ENCODE results near the gene SEL1L2. TPM values are rescaled to one million over a fixed set of nuclear protein-coding genes. Genes with fewer than 3 reads are reported as not detected.

The SEL1L2 gene
- polyA plus RNA-seq (2013, experiment 1 of 2): not detected
- not detected for polyA plus RNA-seq (2013, experiment 2 of 2)

- Histone ChIP-seq H3K9me3 (ENCODE audit: control insufficient read depth, low read length) (peaks cover 9% of the 10 kb centered on the region), H3K4me1 (ENCODE audit: control insufficient read depth, insufficient read depth, low read length, poor library complexity, severe bottlenecking) (no peaks in the 10 kb centered on the region), H3K36me3 (ENCODE audit: control insufficient read depth, insufficient read depth, low read length) (no peaks in the 10 kb centered on the region), H3K4me3 (ENCODE audit: extremely low read depth, insufficient read depth, low read length, poor library complexity, severe bottlenecking) (no peak within 1 kb of the TSS), H3K27ac (ENCODE audit: low read depth, low read length, severe bottlenecking) (no peak within 1 kb of the TSS)
- 30 to 59% methylated on average over 1 to 5 of the region's 5 CpGs for WGBS, 2 experiments (ENCODE audit: insufficient coverage in 2 of 2)
Measured at GRCh38 chr20:13990465-13990864, at the start of gene SEL1L2. Gene SEL1L2, minus strand, starts transcription at chr20:13990614. Its CDS starts 80 bp downstream, at chr20:13990534.

- 85 to 100% methylated on average over 4 of the region's 7 CpGs for WGBS, 2 experiments (ENCODE audit: insufficient coverage in 2 of 2)
- Histone ChIP-seq H3K4me3 (ENCODE audit: extremely low read depth, insufficient read depth, low read length, poor library complexity, severe bottlenecking) (no peak overlapping the region), H3K4me1 (ENCODE audit: control insufficient read depth, insufficient read depth, low read length, poor library complexity, severe bottlenecking) (no peaks in the 10 kb centered on the region), H3K27ac (ENCODE audit: low read depth, low read length, severe bottlenecking) (no peak overlapping the region), H3K9me3 (ENCODE audit: control insufficient read depth, low read length) (no peaks in the 10 kb centered on the region), H3K36me3 (ENCODE audit: control insufficient read depth, insufficient read depth, low read length) (no peaks in the 10 kb centered on the region)
Measured at GRCh38 chr20:14036567-14036966, 46.2 kb upstream of the SEL1L2 start.

GRCh38 chr20:14033310-14033709 lies 42.9 kb upstream of the SEL1L2 start:
- H3K27ac ChIP-seq (ENCODE audit: low read depth, low read length, severe bottlenecking): no peak overlapping the region
- H3K4me3 ChIP-seq (ENCODE audit: extremely low read depth, insufficient read depth, low read length, poor library complexity, severe bottlenecking): no peak overlapping the region
- no peaks in the 10 kb centered on the region for H3K36me3 ChIP-seq (ENCODE audit: control insufficient read depth, insufficient read depth, low read length)
- H3K4me1 ChIP-seq (ENCODE audit: control insufficient read depth, insufficient read depth, low read length, poor library complexity, severe bottlenecking): no peaks in the 10 kb centered on the region
- H3K9me3 ChIP-seq (ENCODE audit: control insufficient read depth, low read length): no peaks in the 10 kb centered on the region
- WGBS, 2 experiments (ENCODE audit: insufficient coverage in 2 of 2): no CpG with 5 or more reads among the region's 1 CpG

- no peaks in the 10 kb centered on the region for H3K4me1 ChIP-seq (ENCODE audit: control insufficient read depth, insufficient read depth, low read length, poor library complexity, severe bottlenecking)
- WGBS, 2 experiments (ENCODE audit: insufficient coverage in 2 of 2): 86% methylated on average over 1 of the region's 1 CpG; no CpG with 5 or more reads in 1 of the 2 experiments
- no peaks in the 10 kb centered on the region for H3K9me3 ChIP-seq (ENCODE audit: control insufficient read depth, low read length)
- H3K4me3 ChIP-seq (ENCODE audit: extremely low read depth, insufficient read depth, low read length, poor library complexity, severe bottlenecking): no peak overlapping the region
- H3K27ac ChIP-seq (ENCODE audit: low read depth, low read length, severe bottlenecking): no peak overlapping the region
- H3K36me3 ChIP-seq (ENCODE audit: control insufficient read depth, insufficient read depth, low read length): no peaks in the 10 kb centered on the region
Measured at GRCh38 chr20:14030991-14031390, 40.6 kb upstream of the SEL1L2 start.

GRCh38 chr20:14012671-14013070 lies 22.3 kb upstream of the SEL1L2 start:
- H3K36me3 ChIP-seq (ENCODE audit: control insufficient read depth, insufficient read depth, low read length): no peaks in the 10 kb centered on the region
- no peaks in the 10 kb centered on the region for H3K4me1 ChIP-seq (ENCODE audit: control insufficient read depth, insufficient read depth, low read length, poor library complexity, severe bottlenecking)
- H3K4me3 ChIP-seq (ENCODE audit: extremely low read depth, insufficient read depth, low read length, poor library complexity, severe bottlenecking): no peak overlapping the region
- H3K27ac ChIP-seq (ENCODE audit: low read depth, low read length, severe bottlenecking): no peak overlapping the region
- no peaks in the 10 kb centered on the region for H3K9me3 ChIP-seq (ENCODE audit: control insufficient read depth, low read length)
- 83 to 100% methylated on average over 2 of the region's 3 CpGs for WGBS, 2 experiments (ENCODE audit: insufficient coverage in 2 of 2)

- H3K36me3 ChIP-seq (ENCODE audit: control insufficient read depth, insufficient read depth, low read length): no peaks in the 10 kb centered on the region
- no peak overlapping the region for H3K4me3 ChIP-seq (ENCODE audit: extremely low read depth, insufficient read depth, low read length, poor library complexity, severe bottlenecking)
- H3K27ac ChIP-seq (ENCODE audit: low read depth, low read length, severe bottlenecking): no peak overlapping the region
- WGBS, 2 experiments (ENCODE audit: insufficient coverage in 2 of 2): 100% methylated on average over 1 of the region's 2 CpGs; no CpG with 5 or more reads in 1 of the 2 experiments
- no peaks in the 10 kb centered on the region for H3K9me3 ChIP-seq (ENCODE audit: control insufficient read depth, low read length)
- no peaks in the 10 kb centered on the region for H3K4me1 ChIP-seq (ENCODE audit: control insufficient read depth, insufficient read depth, low read length, poor library complexity, severe bottlenecking)
Measured at GRCh38 chr20:14009208-14009607, 18.8 kb upstream of the SEL1L2 start.

GRCh38 chr20:14005996-14006395 lies 15.6 kb upstream of the SEL1L2 start:
- no peaks in the 10 kb centered on the region for H3K36me3 ChIP-seq (ENCODE audit: control insufficient read depth, insufficient read depth, low read length)
- WGBS, 2 experiments (ENCODE audit: insufficient coverage in 2 of 2): 67 to 94% methylated on average over 2 to 3 of the region's 4 CpGs
- H3K4me1 ChIP-seq (ENCODE audit: control insufficient read depth, insufficient read depth, low read length, poor library complexity, severe bottlenecking): no peaks in the 10 kb centered on the region
- no peak overlapping the region for H3K4me3 ChIP-seq (ENCODE audit: extremely low read depth, insufficient read depth, low read length, poor library complexity, severe bottlenecking)
- no peaks in the 10 kb centered on the region for H3K9me3 ChIP-seq (ENCODE audit: control insufficient read depth, low read length)
- no peak overlapping the region for H3K27ac ChIP-seq (ENCODE audit: low read depth, low read length, severe bottlenecking)

- Histone ChIP-seq H3K9me3 (ENCODE audit: control insufficient read depth, low read length) (no peaks in the 10 kb centered on the region), H3K4me1 (ENCODE audit: control insufficient read depth, insufficient read depth, low read length, poor library complexity, severe bottlenecking) (no peaks in the 10 kb centered on the region), H3K36me3 (ENCODE audit: control insufficient read depth, insufficient read depth, low read length) (no peaks in the 10 kb centered on the region), H3K27ac (ENCODE audit: low read depth, low read length, severe bottlenecking) (no peak overlapping the region), H3K4me3 (ENCODE audit: extremely low read depth, insufficient read depth, low read length, poor library complexity, severe bottlenecking) (no peak overlapping the region)
- no CpG with 5 or more reads among the region's 1 CpG for WGBS, 2 experiments (ENCODE audit: insufficient coverage in 2 of 2)
Measured at GRCh38 chr20:14000917-14001316, 10.5 kb upstream of the SEL1L2 start.

GRCh38 chr20:13996265-13996664 lies 5.9 kb upstream of the SEL1L2 start:
- H3K4me3 ChIP-seq (ENCODE audit: extremely low read depth, insufficient read depth, low read length, poor library complexity, severe bottlenecking): peak overlapping the region; percentile 54
- 7 to 19% methylated on average over 9 to 11 of the region's 13 CpGs for WGBS, 2 experiments (ENCODE audit: insufficient coverage in 2 of 2)
- no peaks in the 10 kb centered on the region for H3K4me1 ChIP-seq (ENCODE audit: control insufficient read depth, insufficient read depth, low read length, poor library complexity, severe bottlenecking)

GRCh38 chr20:13995841-13996240 lies 5.4 kb upstream of the SEL1L2 start:
- no peak overlapping the region for H3K27ac ChIP-seq (ENCODE audit: low read depth, low read length, severe bottlenecking)
- WGBS, 2 experiments (ENCODE audit: insufficient coverage in 2 of 2): 0% methylated on average over 41 to 46 of the region's 52 CpGs

More at GRCh38 chr20:13996265-13996664, 5.9 kb upstream of the SEL1L2 start:
- Histone ChIP-seq H3K36me3 (ENCODE audit: control insufficient read depth, insufficient read depth, low read length) (no peaks in the 10 kb centered on the region), H3K27ac (ENCODE audit: low read depth, low read length, severe bottlenecking) (no peak overlapping the region), H3K9me3 (ENCODE audit: control insufficient read depth, low read length) (peaks cover 9% of the 10 kb centered on the region)

GRCh38 chr20:13995086-13995665 lies 4.8 kb upstream of the SEL1L2 start, which contains the start of gene MACROD2:
Gene MACROD2, plus strand, starts transcription at chr20:13995516.
- peak within 1 kb of the TSS; percentile 54 for H3K4me3 ChIP-seq (ENCODE audit: extremely low read depth, insufficient read depth, low read length, poor library complexity, severe bottlenecking)
- WGBS, 2 experiments (ENCODE audit: insufficient coverage in 2 of 2): 1 to 4% methylated on average over 29 to 49 of the region's 61 CpGs
- H3K36me3 ChIP-seq (ENCODE audit: control insufficient read depth, insufficient read depth, low read length): no peaks in the 10 kb centered on the region
- peaks cover 9% of the 10 kb centered on the region for H3K9me3 ChIP-seq (ENCODE audit: control insufficient read depth, low read length)
- no peak within 1 kb of the TSS for H3K27ac ChIP-seq (ENCODE audit: low read depth, low read length, severe bottlenecking)
- no peaks in the 10 kb centered on the region for H3K4me1 ChIP-seq (ENCODE audit: control insufficient read depth, insufficient read depth, low read length, poor library complexity, severe bottlenecking)

More at GRCh38 chr20:13995841-13996240, 5.4 kb upstream of the SEL1L2 start:
- peak overlapping the region; percentile 54 for H3K4me3 ChIP-seq (ENCODE audit: extremely low read depth, insufficient read depth, low read length, poor library complexity, severe bottlenecking)
- H3K9me3 ChIP-seq (ENCODE audit: control insufficient read depth, low read length): peaks cover 9% of the 10 kb centered on the region
- no peaks in the 10 kb centered on the region for H3K36me3 ChIP-seq (ENCODE audit: control insufficient read depth, insufficient read depth, low read length)
- H3K4me1 ChIP-seq (ENCODE audit: control insufficient read depth, insufficient read depth, low read length, poor library complexity, severe bottlenecking): no peaks in the 10 kb centered on the region

All from mesodermal cell (in vitro differentiated cells).